Common myeloid progenitor, CD34-positive (primary cell): ENCODE data around the gene HSPB9. TPM values are rescaled to one million over a fixed set of nuclear protein-coding genes. Genes with fewer than 3 reads are reported as not detected.

Source experiments
- CTCF ChIA-PET: fragments of 350-600 bp; sonication (Branson Sonifier 250); formaldehyde crosslinking; loops from one replicate; lab custom pipeline; 2021; ENCODE audit warnings: antibody characterized with exemption; lab: Charles Lee
- POLR2A ChIA-PET: fragments of 350-600 bp; sonication (Branson Sonifier 250); formaldehyde crosslinking; loops from one replicate; lab custom pipeline; 2021; ENCODE audit warnings: antibody characterized with exemption; lab: Charles Lee
- DNase-seq, 3 donors: peaks; one replicate each; pipeline versions ENCODE4 v3.0.0 to v3.0.0-alpha.2; 2013
- H3K27ac ChIP-seq, 2 experiments: 1 replicate in 1 of 2; 2 replicates in 1 of 2; pipeline ENCODE4 v1.7.0; 2013; ENCODE audit warnings: inconsistent platforms in 2 of 2, low read length in 2 of 2, mild to moderate bottlenecking in 2 of 2, low read depth in 1 of 2, moderate library complexity in 1 of 2; ENCODE audit not compliant: severe bottlenecking in 2 of 2, insufficient read depth in 1 of 2, poor library complexity in 1 of 2
- H3K27me3 ChIP-seq, 5 experiments: replicated peaks in 2 of 5; 1 replicate in 3 of 5; 2 replicates in 2 of 5; pipeline versions ENCODE4 v1.6.1 to v1.7.0; 2013; ENCODE audit warnings: low read length in 4 of 5, mild to moderate bottlenecking in 2 of 5, moderate library complexity in 2 of 5, inconsistent platforms in 1 of 5; ENCODE audit not compliant: insufficient read depth in 5 of 5, control insufficient read depth in 4 of 5
- H3K36me3 ChIP-seq, 4 experiments: 1 replicate in 2 of 4; 2 replicates in 2 of 4; pipeline versions ENCODE4 v1.6.1 to v1.7.0; 2013; ENCODE audit warnings: low read length in 3 of 4, control low read depth in 1 of 4, mild to moderate bottlenecking in 1 of 4; ENCODE audit not compliant: control insufficient read depth in 4 of 4, insufficient read depth in 4 of 4
- H3K4me1 ChIP-seq, 4 experiments: 1 replicate in 3 of 4; 2 replicates in 1 of 4; pipeline versions ENCODE4 v1.6.1 to v1.7.1; 2013; ENCODE audit warnings: low read length in 3 of 4, mild to moderate bottlenecking in 3 of 4, control low read depth in 1 of 4, inconsistent platforms in 1 of 4, moderate library complexity in 1 of 4; ENCODE audit not compliant: control insufficient read depth in 4 of 4, insufficient read depth in 4 of 4; ENCODE audit errors: control extremely low read depth in 1 of 4
- H3K4me3 ChIP-seq, 7 experiments: 1 replicate in 4 of 7; 2 replicates in 3 of 7; pipeline versions ENCODE4 v1.5.1 to v1.7.0; 2013; ENCODE audit warnings: mild to moderate bottlenecking in 7 of 7, low read length in 6 of 7, moderate library complexity in 6 of 7, inconsistent platforms in 2 of 7, low read depth in 2 of 7, control low read depth in 1 of 7; ENCODE audit not compliant: insufficient read depth in 4 of 7, control insufficient read depth in 1 of 7; ENCODE audit errors: extremely low read depth in 1 of 7
- H3K9me3 ChIP-seq, 5 experiments: 1 replicate in 4 of 5; 2 replicates in 1 of 5; pipeline versions ENCODE4 v1.6.1 to v1.7.1; 2013; ENCODE audit warnings: low read length in 4 of 5, mild to moderate bottlenecking in 2 of 5, inconsistent platforms in 1 of 5, low read depth in 1 of 5, moderate library complexity in 1 of 5; ENCODE audit not compliant: control insufficient read depth in 4 of 5, insufficient read depth in 2 of 5; ENCODE audit errors: control extremely low read depth in 1 of 5
- WGBS: methylation state at CpG from one replicate; pipeline ENCODE4 v1.1.5; 2013; ENCODE audit not compliant: insufficient coverage; 5-methylcytosine and 5-hydroxymethylcytosine counted together
- polyA plus RNA-seq: library from polyadenylated mRNA; unstranded; fragments of 120-200 nt; gene quantifications from one replicate; pipeline ENCODE4 v1.2.1, GENCODE V29; 2013

The HSPB9 gene, protein sequence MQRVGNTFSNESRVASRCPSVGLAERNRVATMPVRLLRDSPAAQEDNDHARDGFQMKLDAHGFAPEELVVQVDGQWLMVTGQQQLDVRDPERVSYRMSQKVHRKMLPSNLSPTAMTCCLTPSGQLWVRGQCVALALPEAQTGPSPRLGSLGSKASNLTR
- 0.22 TPM for polyA plus RNA-seq

DNA sequence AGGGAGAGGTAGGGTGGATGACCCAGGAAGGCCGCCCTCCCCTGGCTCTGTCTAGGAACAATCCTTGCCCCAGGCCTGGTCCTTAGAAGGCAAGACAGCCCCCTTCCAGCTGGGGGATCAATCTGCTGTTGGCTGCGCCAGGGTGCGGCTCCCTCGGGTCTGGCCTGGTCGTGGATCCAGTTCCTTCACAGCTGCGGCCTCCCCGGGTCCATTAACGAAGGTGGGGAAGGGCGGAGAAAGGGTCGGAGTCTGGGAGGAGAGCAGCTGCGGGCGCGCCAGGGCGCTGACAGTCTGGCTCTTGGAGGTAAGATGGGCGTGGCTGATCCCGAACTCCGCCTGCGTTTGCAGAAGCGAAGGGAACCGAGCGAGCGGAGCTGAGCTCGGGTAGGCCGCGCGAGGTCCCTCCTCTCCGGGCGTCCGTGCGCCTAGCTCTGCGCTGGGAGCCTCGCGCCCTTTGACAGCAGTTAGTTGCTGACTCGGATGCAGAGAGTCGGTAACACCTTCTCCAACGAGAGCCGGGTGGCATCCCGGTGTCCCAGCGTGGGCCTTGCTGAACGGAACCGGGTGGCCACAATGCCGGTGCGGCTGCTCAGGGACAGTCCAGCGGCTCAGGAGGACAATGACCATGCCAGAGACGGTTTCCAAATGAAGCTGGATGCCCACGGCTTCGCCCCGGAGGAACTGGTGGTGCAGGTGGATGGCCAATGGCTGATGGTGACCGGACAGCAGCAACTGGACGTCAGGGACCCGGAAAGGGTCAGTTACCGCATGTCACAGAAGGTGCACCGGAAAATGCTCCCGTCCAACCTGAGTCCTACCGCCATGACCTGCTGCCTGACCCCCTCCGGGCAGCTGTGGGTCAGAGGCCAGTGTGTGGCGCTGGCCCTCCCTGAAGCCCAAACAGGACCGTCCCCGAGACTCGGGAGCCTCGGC is at the start of gene HSPB9:
Gene HSPB9 (plus strand): TSS at position 434 of the 933 bp plus-strand sequence. CDS start 47 bp downstream, at position 481.
- peaks cover 0 to 15% (median 13%) of the 10 kb centered on the region in 4 experiments for H3K4me1 ChIP-seq
- H3K27me3 ChIP-seq, result no peaks in the 10 kb centered on the region
- no peak for DNase-seq
- H3K36me3 ChIP-seq, result peaks cover 5 to 46% (median 32%) of the 10 kb centered on the region in 4 experiments
- POLR2A ChIA-PET, result interaction anchor here (0.6 kb wide), 1 partner anchor 487 kb away, joined by 3 read pairs; the partner anchor contains the start of genes RETREG3 and TUBG1
- CTCF ChIA-PET, result interaction anchor here (0.7 to 1.8 kb wide), 5 partner anchors 12 to 283 kb away, joined by 3 to 5 read pairs (median 3); no protein-coding TSS in a partner anchor
- no peaks in the 10 kb centered on the region for H3K9me3 ChIP-seq
- WGBS, result 97% methylated on average over 60 of the region's 61 CpGs
- H3K27ac ChIP-seq, result peak within 1 kb of the TSS in 1 of 2 experiments; percentile 54
- peak within 1 kb of the TSS in 2 of 7 experiments; percentile 63 to 72 for H3K4me3 ChIP-seq

DNA sequence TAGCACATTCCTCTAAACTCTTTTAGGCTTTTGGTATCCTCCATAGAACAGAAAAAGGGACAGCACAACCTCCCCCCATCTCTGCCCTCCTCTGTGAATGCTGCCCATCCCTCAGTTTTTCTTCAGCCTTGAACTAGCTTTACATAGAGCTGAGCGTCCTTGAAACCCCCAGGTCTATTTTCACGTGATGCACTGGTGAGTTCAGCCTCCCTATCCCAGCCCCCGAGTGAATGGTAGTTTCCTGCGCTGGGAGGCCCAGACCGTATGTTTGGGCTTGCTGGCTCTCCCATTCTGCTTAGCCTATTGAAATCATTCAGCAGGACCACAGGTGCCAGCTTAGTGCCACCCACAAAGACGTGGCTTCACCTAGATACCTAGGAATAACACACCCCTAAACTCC is 46.8 kb upstream of the HSPB9 start:
- Histone ChIP-seq H3K36me3 (no peaks in the 10 kb centered on the region), H3K27ac (no peak overlapping the region), H3K9me3 (no peaks in the 10 kb centered on the region), H3K4me1 (peaks cover 0 to 42% (median 26%) of the 10 kb centered on the region in 4 experiments), H3K27me3 (no peaks in the 10 kb centered on the region), H3K4me3 (no peak overlapping the region)
- POLR2A ChIA-PET, result no interaction called here
- DNase-seq, result no peak
- CTCF ChIA-PET, result interaction anchor here (0.8 to 2.3 kb wide), 3 partner anchors 10 to 15 kb away, joined by 3 to 9 read pairs (median 5); no protein-coding TSS in a partner anchor
- 96% methylated on average over 6 of the region's 6 CpGs for WGBS

DNA sequence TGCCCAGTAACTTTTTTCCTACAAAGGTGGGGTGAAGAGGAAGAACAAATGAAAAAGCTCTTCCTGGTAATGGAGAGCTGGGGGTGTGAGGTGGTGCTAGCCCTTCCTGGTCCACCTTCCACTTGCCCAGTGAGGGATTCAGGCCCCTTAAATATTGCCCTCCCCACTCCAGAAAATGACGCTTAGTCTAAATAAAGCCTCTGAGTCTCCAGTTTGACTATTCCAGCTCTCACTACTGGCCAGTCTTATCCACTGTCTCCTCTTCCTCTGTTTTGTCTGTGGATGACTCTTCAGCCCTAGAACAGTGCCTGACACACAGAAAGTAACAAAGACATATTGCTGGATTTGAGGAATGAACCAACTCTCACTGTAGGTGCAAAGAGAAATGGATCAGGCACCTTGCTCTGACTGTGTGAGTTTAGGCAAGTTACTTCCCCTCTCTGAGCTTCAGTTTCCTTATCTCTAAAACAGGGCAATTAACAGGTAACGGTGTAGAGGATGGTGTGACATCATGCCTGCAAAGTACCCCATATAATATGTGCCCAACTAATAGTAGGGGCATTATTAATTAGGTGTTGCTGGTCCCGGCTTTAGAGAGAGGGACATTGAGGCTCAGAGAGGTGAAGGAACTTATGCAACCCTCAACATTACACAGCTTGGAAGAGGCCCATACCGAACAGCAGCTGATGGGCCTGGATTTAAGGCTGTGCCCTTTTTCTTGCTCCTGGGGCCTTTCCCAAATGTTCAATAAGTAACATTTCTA is 45.6 kb upstream of the HSPB9 start:
- H3K36me3 ChIP-seq, result no peaks in the 10 kb centered on the region
- CTCF ChIA-PET, result interaction anchor here (0.6 to 1.2 kb wide), 9 partner anchors 9 to 114 kb away, joined by 3 to 4 read pairs (median 3); no protein-coding TSS in a partner anchor
- no peaks in the 10 kb centered on the region for H3K27me3 ChIP-seq
- H3K27ac ChIP-seq, result no peak overlapping the region
- POLR2A ChIA-PET, result no interaction called here
- H3K4me3 ChIP-seq, result no peak overlapping the region
- no peaks in the 10 kb centered on the region for H3K9me3 ChIP-seq
- 93% methylated on average over 2 of the region's 4 CpGs for WGBS
- H3K4me1 ChIP-seq, result peaks cover 0 to 35% (median 20%) of the 10 kb centered on the region in 4 experiments
- no peak for DNase-seq

- CTCF ChIA-PET, result interaction anchor here (0.9 to 1.2 kb wide), 3 partner anchors 14 to 115 kb away, joined by 3 to 4 read pairs (median 3); no protein-coding TSS in a partner anchor
- DNase-seq, result no peak
- 96% methylated on average over 4 of the region's 5 CpGs for WGBS
These were observed 44.8 kb upstream of the HSPB9 start for GRCh38 chr17:42077755-42078154.

DNA sequence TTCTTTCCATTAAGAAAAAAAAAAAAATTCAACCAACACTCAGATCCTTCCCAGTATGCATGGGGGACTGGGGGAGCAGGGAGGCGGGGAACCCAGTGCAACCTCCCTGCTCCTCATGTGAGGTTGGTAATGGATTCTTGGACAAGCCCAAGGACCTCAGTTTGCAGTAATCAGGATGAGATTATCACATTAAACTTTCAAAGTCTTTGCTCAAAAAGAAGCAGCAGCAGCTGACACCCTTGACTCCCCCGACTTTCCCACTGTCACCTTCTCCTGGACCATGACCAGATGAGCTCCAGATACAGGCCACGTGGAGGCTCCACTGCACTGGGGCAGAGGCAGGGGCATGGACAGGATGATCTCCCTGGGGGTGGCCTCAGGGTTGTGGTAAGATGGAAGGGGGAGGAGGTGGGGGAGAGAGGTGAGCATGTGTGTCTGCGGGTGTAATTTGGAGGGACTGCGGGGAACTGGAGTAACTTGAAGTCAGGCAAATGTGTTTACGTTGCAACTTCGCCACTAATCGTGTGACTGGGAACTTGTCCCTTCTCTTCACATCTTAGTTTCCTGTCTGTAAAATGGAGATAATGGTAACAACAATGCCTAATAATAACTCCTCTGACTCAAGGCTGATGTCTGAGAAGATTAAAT is 44.1 kb upstream of the HSPB9 start:
- Histone ChIP-seq H3K9me3 (no peaks in the 10 kb centered on the region), H3K4me3 (no peak overlapping the region), H3K27me3 (no peaks in the 10 kb centered on the region), H3K36me3 (no peaks in the 10 kb centered on the region), H3K27ac (no peak overlapping the region), H3K4me1 (peaks cover 0 to 19% (median 7%) of the 10 kb centered on the region in 4 experiments)
- POLR2A ChIA-PET, result no interaction called here
- CTCF ChIA-PET, result interaction anchor here (0.7 to 1.6 kb wide), 2 partner anchors 11 to 1412 kb away, joined by 3 to 6 read pairs; no protein-coding TSS in a partner anchor
- DNase-seq, result peak in 2 of 3 donors; percentile 50 to 65
- WGBS, result 73% methylated on average over 3 of the region's 8 CpGs

More at GRCh38 chr17:42077755-42078154, 44.8 kb upstream of the HSPB9 start:
- Histone ChIP-seq H3K4me3 (no peak overlapping the region), H3K9me3 (no peaks in the 10 kb centered on the region), H3K4me1 (peaks cover 0 to 27% (median 12%) of the 10 kb centered on the region in 4 experiments), H3K36me3 (no peaks in the 10 kb centered on the region), H3K27me3 (no peaks in the 10 kb centered on the region), H3K27ac (no peak overlapping the region)
- POLR2A ChIA-PET, result no interaction called here

- ChIA-PET CTCF (interaction anchor here (0.9 to 2.1 kb wide), 7 partner anchors 12 to 53 kb away, joined by 3 to 6 read pairs (median 5); no protein-coding TSS in a partner anchor), POLR2A (no interaction called here)
- DNase-seq, result no peak
- H3K9me3 ChIP-seq, result no peaks in the 10 kb centered on the region
- H3K27ac ChIP-seq, result no peak overlapping the region
- 100% methylated on average over 2 of the region's 2 CpGs for WGBS
- no peak overlapping the region for H3K4me3 ChIP-seq
- H3K4me1 ChIP-seq, result peaks cover 0 to 15% (median 6%) of the 10 kb centered on the region in 4 experiments
- H3K36me3 ChIP-seq, result no peaks in the 10 kb centered on the region
- H3K27me3 ChIP-seq, result no peaks in the 10 kb centered on the region
These were observed 43.1 kb upstream of the HSPB9 start for GRCh38 chr17:42079541-42079940.
